Activated T-helper 1 cell treated with Interleukin-2 at 50 U/mL for 16 hours (primary cell): Measurements from ENCODE around the gene HOXA5.

ENCODE experiments used
- DNase-seq: peaks from one replicate; pipeline ENCODE4 v3.0.0-alpha.2; 2020; ENCODE audit warnings: low read depth

HOXA5 gene

DNA sequence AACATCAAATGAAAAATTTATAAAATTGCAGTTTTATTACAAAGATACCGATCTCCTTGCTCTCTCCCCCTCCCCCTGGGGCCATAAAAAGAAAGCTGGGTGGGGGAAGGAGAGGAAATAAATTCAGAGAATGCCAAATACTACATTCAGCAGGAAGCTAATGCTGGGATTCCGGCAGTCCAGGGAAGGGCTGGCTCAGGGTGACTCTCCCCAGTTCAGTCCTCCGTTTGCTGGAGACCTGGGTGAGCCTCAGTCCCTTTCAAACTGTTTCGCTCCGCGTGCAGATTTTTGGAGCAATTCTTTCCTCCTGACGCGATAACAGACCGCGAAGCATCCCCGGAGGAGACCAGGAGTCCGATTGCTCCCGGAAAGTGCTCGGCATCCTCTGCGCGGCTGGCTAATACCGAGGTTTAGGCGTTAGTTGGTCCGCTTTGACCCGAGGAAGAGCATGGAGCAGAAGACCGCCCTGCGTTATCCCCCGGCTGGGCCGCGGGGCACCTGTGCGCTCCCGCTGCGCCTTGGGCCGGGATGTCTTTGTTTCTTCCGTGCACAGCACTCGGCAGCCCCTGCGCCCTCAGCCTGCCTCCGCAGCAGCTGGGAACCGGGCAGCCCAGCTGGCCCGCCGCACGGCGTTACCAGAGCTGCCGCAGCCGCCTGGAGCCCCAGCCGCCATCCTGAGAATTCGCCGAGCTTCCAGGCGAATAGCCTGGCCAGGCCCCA is 37.1 kb downstream of the HOXA5 start:
- no peak for DNase-seq

DNA sequence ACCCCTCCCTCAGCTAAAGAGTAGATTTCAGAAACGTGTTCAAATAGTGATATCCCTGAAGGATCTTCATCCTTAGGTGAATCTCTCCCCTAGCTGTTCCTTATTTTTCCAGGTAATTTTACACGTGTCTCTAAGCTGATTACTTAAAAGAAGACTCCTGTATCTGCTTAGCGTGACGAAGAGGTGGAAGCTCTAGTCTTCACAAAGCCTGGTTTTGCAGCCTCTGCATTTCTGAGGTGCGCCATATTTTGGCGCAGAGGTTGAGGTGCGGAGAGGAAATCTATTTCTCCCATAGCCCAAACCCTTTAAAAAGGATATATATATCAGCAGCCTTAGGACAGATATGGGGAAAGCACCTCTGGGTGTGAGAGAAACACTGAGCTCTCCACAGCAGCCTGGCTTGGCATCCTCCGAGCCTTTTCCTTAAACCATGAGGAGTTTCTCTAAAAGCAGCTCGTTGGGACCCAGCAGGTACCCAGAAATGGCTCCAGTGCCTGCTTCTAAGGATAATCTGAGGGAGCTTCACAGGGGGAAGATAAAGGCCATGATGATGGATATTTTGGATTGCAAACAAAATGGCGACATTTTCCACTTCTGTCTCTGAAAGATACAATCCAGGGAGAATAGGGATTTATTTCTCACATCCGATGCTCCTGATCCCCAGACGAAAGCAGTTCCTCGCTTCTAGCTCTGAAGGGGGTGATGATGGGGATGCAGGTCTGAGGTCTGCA is 38.0 kb downstream of the HOXA5 start:
- DNase-seq: no peak

DNA sequence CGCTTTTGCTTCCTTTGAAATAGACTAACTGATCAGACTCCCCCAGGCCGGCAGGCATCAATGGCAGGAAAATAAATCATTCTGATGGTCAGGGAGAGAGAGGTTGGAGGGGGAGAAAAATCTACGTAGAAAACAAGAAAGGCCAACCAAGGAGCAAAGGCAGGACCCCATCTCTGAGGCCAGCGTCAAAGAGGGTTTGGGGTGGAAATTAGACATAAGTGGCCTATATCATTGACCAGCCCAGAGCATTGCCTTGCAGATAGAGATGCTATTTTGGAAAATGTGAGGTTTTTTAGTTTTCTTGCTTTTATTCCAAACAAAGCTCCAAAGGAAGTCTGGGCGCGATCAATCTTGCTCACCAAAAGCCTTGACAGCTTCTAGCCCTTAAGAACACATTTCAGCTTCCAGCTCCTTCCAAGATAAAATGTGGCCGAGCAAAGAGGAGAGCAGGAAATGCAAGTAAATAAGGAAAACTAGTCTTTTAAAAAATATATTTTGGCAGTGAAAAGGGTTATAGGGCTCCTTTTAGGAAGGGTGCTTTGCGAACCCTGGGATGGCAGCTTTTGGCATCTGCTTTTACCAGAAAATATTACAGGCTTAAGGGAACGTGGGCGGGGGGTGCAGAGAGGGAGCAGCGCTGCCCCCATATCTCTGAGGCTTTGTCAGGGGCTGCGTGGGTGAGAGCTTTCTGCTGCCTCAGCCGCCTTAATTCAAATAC is 39.0 kb downstream of the HOXA5 start:
- no peak for DNase-seq

DNA sequence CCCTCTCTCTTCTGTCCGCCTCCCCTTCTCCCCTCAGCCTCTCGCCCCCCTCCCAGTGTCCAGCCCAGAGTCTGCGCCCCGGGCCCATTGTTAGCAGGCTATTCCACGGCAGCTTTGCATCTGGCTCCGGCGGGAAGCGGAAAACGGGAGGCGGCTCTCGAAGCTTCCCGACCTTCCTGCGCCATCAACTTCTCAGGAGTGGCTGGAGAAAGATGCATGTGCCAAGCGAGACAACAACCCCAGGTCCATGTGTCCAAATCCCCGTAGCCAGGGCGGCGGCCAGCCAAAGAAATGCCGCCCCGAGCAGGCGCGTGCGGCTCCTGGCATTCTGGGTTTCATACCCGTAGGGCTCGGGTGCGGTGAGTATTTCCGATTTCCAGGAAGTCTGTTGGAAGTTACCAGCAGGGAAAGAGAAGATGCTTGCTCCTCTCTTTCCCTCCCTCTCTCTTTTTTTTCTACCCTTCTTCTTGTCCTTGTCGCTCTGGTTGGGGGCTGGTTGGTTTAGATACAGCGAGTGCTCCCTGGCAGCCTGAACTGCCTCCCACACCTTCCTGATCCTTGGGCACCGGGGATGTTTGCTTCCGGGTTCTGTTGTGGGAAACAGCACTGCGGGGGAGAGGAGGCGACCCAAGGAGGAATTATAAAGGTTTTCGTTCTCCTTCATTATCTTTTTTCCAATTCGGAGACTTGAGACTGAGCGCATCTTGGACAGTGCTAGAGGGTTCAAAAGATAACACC is 39.8 kb downstream of the HOXA5 start:
- no peak for DNase-seq

DNA sequence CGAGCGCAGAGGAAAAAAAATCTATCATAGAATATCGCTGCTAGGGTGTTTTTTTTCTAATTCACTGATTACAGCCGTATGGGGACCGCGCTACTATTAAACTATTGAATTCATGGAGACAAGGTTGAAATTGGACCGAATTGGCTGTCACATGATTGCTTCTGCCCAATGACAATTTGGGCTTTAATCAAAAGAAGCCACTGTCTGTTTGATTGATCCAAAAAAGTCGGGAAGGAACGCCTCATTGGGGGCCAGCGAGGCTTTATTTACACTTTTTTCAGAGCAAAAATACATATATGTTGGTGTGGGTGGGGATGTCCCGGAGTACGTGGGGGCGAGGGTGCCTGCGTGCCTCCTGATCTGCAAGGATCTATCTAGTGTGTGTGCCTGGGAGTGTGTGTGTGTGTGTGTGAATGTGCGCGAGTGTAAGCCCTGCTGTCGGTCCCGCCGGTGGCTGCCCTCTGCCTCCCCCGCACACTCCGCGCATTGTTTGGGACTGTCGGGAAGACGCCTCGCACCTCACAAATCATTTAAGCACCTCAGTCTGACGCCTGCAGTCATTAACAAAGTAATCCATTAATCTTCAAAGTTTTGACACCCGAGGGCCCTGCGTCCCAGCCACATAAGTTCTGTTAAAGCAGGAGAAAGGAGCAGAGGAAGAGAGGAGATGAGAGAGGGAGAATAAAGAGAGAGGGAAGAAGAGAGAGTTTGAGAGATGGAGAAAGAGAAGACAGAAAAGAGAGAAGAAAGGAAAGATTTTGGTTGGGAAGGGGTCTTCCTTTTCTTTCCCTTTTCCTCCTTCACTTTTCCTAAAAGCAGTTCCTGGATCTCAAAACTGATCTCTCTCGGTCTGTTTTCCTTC is 40.7 kb downstream of the HOXA5 start, which contains the start of gene HOXA2:
TSS of gene HOXA2 (minus strand) at position 103 of the 862 bp plus-strand sequence. CDS start 183 bp downstream, outside the sequence.
- no peak for DNase-seq

DNA sequence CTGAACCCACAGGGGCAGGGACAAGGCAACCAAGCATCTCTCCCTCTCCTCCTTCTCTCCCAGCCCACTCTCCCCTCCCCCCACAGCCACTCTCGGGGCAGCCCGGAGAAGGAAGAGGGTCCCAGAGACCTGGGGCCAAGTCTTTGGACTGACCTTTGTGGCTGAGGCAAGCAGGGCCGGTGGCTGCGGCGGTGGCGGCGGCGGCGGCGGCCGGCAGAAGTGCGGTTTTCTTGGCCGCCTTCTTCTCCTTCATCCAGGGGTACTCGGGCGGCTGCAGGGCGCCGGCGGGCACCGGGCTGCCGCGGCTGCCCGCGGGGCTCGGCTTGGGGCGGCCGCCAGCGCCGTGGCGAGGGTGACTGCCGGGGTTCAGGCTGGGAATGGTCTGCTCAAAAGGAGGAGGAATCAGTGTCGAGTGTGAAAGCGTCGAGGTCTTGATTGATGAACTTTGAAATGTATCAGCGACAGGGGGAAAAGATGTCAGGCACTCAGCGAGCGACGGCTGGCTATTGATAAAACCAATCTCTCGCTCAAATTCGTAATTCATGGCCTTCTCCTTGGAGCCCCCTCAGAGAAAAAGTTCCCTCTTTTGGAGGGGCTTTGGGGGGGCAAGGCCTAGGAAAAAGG is 41.4 kb downstream of the HOXA5 start:
- no peak for DNase-seq

DNA sequence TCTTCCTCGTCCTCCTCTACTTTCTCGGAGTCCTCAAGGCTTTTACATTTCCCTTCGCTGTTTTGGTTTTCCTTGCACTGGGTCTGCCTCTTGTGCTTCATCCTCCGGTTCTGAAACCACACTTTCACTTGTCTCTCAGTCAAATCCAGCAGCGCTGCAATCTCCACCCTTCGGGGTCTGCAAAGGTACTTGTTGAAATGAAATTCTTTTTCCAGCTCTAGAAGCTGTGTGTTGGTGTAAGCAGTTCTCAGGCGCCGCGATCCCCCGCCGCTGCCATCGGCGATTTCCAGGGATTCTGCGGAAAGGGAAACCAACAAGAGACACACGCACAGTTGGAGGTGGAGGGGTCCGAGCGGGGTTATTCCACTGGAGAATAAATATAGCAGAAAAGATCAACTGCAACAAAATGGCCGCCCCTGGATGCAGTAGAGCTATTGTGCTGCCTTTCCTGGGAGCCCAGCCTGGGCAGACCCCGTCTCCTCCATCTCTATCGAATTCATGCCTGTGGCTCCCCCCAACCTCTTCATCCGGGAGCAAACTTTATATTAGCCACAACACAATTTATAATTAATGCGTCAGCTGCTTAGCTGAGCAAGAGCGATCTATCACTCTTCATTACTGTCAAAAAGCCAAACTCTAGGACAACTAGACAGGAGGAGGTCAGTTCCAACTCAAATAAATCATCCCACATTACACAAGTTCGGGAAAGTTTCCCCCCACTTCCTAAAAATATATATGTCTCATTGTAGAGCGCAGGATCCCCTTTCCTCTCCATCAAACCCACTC is 42.1 kb downstream of the HOXA5 start:
- DNase-seq: no peak

DNA sequence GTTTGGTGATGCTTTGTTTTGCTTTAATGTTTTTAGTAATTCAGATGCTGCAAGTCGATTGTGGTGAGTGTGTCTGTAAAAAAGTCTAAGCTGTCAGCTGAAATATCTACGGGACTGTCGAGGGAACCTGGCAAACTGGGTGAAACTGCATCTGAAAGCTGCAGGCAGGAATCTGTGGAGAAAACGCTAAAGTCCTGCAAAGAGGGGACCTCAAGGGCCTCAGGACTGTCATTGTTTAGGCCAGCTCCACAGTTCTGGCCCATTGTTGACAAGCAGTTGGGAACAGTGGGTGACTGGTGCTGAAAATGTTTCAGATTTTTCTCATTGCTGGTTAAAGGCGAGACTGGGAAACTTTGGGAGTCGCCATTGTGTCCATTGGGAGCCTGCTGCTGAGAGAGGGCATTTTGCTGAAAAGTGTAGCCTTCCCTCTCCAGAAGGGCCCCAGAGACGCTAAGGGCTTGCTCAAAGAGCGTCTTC is 42.7 kb downstream of the HOXA5 start:
- DNase-seq: no peak

DNA sequence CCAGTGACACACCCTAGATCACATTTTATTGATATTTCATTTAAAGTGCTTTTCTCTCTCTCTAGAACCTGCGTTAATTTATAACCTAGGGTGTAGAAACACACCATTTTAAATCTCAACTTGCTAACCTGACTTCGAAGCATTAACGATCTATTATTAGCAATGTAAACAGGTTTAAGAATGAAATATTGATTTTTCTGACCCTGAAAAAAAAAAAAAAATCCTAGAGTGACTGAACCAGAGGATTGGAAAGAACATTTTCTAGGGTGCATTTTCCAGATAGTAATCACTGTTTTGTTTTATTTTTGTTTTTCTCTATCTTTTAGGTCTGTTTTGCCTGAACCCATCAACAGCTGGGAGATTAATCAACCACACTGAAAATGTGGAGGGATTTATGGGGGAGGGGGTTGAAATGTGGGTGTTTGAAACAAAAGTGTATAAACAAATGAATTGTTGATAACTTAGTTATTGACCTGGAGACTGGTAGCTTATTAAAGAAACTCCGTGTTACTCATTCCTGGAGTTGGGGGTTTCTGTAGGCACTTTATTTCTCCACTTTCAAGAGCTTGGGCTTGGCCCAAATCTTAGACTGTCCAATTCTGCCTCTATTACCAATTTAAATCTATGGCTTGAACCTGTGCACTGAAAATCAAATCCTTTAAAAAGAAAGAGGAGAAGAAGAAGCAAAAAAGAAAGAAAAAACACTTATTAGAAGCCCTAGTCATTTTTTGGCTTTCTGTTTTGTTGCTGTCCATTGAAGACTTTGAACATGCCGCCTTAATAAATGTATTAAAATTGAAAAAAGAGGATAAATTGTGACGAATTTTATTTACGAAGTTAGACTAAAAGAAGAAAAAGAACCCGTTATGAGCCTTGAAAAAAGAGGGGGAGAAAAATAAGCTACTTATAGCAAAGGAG is 43.8 kb downstream of the HOXA5 start:
- DNase-seq: no peak

DNA sequence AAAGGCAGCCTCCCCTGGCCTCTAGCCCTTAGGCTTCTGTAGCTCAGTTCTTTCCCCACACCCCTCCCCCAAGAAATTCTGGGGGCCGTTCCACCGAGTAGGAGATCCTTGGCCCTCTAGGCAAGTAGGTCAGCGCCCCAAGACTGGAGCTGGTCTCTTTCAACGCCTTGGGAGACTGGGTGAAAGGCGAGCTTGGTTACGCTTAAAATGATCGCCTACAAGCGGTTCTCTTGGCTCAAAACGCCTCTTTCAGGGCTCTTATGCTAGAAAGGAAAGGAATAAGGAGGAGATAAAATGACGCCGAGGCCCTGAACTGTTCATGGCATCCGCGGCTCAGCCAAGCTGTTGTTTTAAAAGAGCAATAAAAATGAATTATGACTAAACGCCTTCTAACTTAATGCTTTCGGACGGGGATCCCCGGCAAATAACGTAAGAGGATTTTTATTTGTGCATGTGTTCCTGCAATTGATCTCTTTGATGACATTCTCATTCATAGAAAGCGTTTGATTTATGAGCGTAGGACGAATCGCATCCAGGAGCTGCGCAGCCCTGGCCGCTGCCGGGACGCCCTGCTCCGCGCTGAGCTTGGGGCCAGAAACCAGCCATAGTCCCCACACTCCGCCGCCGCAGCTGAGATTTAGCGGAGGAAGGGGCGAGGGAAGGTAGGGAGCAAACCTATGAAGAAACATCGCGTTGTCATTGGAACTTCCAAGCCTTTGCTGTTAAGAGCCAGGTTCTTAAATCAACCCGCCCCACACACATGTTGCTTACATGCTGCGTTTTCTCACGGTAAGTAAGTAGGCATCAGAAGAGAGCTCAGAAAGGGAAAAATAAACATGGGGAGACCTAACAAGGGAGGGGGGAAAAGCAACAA is 44.7 kb downstream of the HOXA5 start:
- no peak for DNase-seq

DNA sequence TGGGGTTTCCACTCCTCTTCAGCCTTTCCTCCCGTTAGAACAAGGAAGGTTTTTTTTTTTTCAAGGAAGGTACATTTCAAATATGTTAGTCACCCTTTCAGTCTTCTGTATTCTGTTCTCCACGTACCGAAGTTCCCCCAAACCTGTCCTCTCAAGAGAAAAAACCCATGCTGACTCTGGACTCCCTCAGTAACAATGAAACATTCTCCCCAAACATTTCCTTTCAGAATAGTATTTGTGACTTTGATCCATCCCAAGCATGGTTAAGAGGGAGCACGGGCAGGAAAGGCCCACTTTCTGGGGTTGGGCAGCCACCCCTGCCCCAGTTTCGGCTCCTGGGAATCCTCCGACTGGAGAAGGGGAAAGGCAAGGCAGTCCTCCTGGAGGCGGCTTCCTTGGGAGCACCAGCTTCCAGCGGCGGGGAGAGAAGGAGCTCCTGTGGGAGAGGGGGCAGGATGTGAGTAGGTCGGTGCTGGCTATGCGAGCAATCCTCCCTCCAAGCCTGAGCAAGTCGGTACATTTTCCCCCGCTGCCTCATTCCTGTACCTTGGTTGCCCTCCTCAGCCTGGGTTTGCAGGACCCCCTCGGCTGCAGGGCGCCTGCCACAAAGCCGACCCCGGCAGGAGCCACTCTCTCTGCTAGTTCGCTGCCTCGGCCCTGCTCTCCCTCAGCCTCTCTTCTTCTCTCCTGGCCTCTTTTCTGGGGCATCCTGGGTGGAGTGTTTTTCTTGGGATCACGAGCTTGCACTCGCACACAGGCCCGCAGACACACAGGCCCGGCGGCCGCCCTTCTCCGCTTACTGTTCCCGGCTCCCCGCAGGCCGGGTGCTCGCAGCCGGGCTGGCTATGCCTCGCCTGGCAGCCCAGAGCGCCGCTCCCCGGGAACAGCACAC is 45.5 kb downstream of the HOXA5 start:
- no peak for DNase-seq

DNA sequence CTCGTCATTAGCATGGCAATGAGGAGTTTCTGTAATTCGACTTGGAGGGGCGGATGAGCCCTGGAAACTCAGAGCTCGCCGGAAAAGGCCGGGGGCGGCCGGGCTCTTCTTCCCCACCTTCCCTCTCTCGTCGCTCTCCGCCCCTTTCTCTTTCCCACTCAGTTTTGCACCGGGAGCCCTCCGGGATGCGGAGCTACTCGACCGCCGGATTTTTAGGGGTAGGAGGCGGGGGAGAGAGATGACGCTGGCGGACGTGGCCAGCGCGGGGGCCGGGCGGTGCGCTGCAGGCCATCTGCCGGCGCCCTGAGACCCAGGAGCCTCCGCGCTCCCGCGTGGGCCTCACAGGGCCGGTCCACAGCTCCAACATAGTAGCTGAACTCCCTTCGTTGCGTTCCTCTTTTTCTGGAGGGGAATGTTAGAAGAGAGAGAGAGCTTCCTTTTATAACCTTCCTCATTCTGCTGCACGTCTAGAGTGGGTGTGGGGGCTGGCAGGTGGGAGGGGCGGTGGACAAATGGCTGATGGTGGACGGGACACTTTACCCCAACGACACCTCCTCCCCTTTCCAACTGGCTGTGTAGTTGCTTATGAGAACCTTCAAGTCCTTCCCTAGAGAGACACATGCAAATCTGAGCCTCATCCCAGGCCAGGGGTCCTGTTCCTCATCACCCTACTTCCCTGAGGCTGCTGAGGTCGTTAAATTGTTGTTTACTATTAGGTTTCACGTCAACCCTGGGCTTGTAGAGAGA is 46.5 kb downstream of the HOXA5 start:
- DNase-seq: no peak

DNA sequence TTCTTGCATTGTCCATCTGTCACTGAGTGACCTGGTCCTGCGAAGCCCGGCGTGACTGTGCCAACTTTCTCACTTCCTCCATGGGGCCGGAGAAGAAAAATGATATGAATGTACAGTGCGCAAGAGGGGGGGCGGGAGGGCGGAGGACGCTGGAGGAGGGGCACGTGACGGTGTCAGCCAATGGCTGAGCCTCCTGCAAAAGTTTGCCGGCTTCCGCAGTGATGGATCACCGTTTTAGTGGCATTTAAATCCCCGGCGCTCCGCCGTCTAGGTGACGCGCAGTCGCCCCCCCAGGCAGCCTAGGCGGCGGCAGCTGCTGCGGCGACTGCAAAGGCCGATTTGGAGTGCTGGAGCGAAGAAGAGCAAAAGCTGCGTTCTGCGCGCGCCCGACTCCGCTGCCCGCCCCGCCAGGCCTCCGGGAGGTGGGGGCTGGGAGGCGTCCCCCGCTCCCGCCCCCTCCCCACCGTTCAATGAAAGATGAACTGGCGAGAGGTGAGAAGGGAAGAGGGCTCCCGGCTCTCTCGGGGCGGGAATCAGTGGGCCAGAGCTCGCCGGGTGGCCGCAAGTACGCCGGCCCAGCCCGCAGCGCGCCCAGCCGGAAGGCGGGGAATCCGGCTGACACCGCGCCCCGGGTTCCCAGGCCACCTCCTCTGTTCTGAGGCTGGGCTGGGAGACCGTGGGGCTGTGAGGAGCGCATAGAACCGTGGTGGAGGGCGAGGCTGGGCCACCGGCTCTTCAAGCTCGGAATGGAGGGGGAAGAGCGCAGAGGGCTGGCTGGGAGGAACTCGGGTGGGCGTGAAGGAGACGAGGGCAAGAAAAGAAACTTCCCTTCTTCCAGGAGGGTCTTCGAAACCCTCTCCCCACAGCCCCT is 47.3 kb downstream of the HOXA5 start, which contains the start of gene HOXA1:
TSS of gene HOXA1 (minus strand) at position 104 of the 871 bp plus-strand sequence. CDS start at position 16, 88 bp downstream.
- peak; percentile 36 for DNase-seq

DNA sequence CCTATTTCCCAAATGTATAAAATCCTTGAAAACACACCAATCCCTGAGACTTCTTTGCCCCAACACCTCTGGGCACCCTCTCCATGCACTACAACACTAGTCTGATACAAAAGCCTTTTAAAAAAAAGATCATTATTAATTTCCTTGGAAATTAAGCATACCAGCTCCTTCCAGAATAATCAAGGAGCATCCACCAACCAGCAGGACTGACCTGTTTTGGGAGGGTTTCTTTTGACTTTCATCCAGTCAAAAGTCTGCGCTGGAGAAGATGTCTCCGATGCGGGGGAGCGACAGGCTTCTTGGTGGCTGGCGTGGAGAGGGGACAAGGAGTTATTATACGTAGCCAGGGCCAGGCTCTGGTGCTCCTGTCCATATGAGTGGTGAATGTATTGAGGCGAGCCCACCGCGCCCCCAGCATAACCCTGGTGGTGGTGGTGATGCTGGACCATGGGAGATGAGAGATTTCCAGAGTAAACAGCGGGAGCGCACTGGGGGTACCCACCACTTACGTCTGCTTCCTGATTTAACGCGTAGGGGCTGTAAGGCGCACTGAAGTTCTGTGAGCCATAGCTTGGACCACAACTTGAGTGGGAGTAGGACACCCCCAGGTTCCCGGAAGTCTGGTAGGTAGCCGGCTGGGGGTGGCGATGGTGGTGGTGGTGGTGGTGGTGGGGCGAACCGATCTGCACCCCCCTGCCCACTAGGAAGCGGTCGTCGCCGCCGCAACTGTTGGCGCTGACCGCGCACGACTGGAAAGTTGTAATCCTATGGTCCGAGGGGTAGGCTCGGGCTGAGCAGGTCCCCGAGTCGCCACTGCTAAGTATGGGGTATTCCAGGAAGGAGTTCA is 48.2 kb downstream of the HOXA5 start:
- no peak for DNase-seq
